ENCODE results near the gene MN1.

The MN1 gene

DNA sequence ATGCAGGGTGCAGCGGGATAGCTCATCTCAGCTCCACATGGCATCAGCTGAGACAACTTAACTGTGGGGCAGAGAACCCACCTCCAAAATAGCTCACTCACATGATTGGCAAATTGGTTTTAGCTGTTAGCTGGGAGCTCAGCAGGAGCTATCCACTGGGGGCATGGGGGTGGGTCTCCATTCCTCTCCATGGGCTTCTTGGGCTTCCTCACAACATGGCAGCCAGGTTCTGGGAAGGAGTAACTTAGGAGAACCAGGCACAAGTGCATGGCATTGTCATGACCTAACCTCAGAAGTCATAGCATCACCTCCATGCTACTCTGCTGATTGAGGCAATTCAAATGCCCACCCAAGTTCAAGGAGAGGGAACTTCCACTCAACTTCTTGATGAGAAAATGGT, 85.5 kb downstream of the MN1 start:
- TF ChIP-seq, protein P1, sequence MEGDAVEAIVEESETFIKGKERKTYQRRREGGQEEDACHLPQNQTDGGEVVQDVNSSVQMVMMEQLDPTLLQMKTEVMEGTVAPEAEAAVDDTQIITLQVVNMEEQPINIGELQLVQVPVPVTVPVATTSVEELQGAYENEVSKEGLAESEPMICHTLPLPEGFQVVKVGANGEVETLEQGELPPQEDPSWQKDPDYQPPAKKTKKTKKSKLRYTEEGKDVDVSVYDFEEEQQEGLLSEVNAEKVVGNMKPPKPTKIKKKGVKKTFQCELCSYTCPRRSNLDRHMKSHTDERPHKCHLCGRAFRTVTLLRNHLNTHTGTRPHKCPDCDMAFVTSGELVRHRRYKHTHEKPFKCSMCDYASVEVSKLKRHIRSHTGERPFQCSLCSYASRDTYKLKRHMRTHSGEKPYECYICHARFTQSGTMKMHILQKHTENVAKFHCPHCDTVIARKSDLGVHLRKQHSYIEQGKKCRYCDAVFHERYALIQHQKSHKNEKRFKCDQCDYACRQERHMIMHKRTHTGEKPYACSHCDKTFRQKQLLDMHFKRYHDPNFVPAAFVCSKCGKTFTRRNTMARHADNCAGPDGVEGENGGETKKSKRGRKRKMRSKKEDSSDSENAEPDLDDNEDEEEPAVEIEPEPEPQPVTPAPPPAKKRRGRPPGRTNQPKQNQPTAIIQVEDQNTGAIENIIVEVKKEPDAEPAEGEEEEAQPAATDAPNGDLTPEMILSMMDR (IDR thresholded peaks at IDR 0.05; ENCODE audit: control extremely low read depth, extremely low read depth, low read depth, missing control alignments), result no peak
- POLR2A ChIA-PET, result no interaction called here
- CTCF ChIA-PET, result no interaction called here
- DNase-seq (ENCODE audit: extremely low spot score), result no peak

DNA sequence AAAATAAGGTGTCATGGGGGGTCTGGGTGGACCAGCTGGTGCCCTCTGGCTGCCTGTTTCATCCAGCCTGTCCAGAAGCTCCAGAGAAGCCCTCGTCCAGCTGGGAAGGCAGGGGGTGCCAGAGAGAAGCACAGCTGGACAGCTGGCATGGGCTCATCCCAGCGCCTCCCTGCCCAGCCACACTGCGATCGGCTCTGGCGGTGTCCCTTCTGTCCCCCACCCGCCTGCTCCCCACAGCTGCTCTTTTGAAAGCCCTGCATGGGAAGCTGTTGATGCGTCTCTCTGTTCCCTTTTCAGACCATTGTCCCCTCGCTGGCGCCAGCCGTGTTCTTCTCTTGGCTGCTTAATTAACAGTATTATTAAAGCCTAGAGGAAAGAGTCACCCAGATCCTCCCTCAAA, 86.5 kb downstream of the MN1 start:
- CTCF ChIA-PET, result no interaction called here
- TF ChIP-seq, protein P1 (IDR thresholded peaks at IDR 0.05; ENCODE audit: control extremely low read depth, extremely low read depth, low read depth, missing control alignments), result no peak

DNA sequence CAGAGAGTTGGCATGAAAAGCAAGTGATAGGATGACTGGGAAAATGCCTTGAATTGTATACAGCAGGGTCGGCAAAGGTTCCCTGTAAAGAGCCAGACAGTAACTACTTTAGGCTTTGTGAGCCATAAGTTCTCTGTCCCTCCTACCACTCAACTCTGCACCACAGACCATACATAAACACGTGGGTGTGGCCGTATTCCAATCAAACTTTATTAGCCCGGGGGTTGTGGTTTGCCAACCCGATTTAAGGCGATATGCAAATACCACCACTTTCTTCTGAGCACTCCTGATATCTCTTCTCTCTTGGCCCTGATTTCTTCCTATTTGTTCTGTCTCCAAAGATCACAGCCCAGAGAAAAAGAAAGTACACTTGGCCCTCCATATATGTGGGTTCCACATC, 87.5 kb downstream of the MN1 start:
- TF ChIP-seq, protein P1 (IDR thresholded peaks at IDR 0.05; ENCODE audit: control extremely low read depth, extremely low read depth, low read depth, missing control alignments), result no peak
- CTCF ChIA-PET, result interaction anchor here (1.3 kb wide), 1 partner anchor 9 kb away, joined by 3 read pairs; no protein-coding TSS in a partner anchor
- no peak for DNase-seq (ENCODE audit: extremely low spot score)
- POLR2A ChIA-PET, result no interaction called here

More for the DNA sequence above, 86.5 kb downstream of the MN1 start:
- POLR2A ChIA-PET, result no interaction called here
- no peak for DNase-seq (ENCODE audit: extremely low spot score)

DNA sequence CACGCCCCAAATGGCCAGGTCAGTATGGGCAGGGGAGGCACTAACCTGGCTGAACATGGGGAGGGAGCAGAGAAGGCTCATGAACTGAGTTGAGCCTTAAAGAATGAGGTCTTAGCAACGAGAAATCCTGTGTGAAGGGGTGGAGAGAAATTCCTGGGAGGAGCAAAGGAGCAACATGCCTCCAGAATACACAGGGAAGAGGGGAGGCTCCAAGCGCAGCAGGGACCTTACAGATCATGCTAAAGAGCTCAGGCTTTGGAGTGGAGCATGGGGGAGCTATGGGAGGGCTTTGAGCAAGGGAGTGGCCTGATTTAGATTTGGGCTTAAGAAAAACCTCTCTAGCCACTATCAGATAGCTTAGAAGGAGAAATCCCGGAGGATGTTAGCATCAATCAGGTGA, 88.1 kb downstream of the MN1 start:
- ChIA-PET POLR2A (no interaction called here), CTCF (interaction anchor here (1.3 kb wide), 1 partner anchor 9 kb away, joined by 3 read pairs; no protein-coding TSS in a partner anchor)
- TF ChIP-seq, protein P1 (IDR thresholded peaks at IDR 0.05; ENCODE audit: control extremely low read depth, extremely low read depth, low read depth, missing control alignments), result no peak
- DNase-seq (ENCODE audit: extremely low spot score), result no peak

DNA sequence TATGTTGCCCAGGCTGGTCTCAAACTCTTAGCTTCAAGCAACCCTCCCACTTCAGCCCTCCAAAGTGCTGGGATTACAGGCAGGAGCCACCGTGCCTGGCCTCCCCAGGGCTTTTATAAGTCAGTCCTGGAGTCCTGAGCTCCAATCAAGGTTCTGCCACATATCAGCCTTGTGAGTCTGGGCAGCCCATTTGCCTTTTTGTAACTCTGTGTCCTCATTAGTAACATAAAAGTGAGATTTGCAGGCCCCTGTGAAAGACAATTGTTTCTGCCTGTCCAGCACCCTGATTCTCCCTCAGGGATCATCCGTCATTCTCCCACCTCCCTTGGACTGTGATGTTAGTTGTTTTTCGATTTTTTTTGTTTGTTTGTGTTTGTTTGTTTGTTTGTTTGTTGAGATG, 89.8 kb downstream of the MN1 start:
- POLR2A ChIA-PET, result no interaction called here
- DNase-seq (ENCODE audit: extremely low spot score), result no peak
- CTCF ChIA-PET, result interaction anchor here (1.3 kb wide), 1 partner anchor 11 kb away, joined by 3 read pairs; no protein-coding TSS in a partner anchor
- TF ChIP-seq, protein P1 (IDR thresholded peaks at IDR 0.05; ENCODE audit: control extremely low read depth, extremely low read depth, low read depth, missing control alignments), result no peak

DNA sequence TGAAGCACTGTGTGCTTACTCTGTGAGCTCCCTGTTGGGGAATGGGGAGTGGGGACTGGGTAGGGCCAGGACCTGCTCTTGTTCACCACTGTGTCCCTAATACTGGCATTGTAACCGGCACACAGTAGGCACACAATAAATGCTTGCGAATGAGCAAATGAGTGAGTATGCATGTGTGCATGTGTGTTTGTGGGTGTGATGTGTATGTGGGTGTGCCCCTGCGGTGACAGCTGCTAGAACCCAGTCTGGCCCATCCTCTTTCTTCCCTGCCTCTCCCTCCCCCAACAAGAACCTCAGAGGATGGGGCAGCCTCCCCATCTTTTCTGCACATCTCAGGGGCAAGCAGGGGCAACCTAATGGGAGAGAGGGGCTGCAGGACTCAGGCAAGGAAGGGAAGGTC, 90.5 kb downstream of the MN1 start:
- TF ChIP-seq, protein P1 (IDR thresholded peaks at IDR 0.05; ENCODE audit: control extremely low read depth, extremely low read depth, low read depth, missing control alignments), result no peak
- POLR2A ChIA-PET, result no interaction called here
- DNase-seq (ENCODE audit: extremely low spot score), result no peak
- CTCF ChIA-PET, result no interaction called here

All from GM10248 (cell line).